ENCODE measurements around the gene DLL4.

DNA sequence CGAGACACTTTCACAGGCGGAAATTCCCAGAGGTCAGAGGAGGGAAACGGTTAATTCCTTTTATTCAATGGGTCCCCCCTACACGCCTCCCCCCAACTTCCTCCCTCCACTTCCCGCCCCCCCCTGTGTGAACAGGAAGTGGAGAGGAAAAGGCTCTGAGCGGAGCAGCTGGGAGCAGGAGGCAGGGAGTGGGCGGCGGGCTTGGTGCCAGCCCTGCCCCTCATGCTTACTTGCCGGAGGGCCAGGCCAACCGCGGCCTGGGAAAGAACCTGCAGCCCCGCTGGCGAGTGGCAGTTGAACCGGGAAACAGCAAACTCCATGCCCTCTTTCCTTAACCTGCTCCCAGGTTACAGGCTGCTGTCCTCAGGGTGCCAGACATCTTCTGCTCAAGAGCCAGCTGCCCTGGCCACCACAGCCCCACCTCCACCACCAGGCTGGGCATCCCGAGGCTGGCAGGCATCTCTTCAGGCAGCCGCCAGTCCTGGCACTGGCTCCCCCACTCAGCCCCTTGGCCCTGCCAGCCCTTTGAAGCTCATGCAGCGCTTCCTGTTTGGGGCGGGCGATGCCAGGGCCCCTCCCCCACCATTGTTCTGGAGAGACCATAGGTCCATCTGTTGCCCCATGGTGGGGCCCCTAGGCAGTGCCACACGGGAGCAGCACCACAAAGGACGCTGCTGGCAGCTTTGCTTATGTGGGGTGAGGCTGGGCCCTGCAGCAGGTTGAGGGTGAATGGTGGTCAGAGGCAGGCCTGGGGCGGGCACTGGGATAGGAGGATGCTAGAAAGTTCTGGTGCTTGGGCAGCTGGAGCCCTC, 21.9 kb upstream of the DLL4 start:
- TF ChIP-seq, protein P1, sequence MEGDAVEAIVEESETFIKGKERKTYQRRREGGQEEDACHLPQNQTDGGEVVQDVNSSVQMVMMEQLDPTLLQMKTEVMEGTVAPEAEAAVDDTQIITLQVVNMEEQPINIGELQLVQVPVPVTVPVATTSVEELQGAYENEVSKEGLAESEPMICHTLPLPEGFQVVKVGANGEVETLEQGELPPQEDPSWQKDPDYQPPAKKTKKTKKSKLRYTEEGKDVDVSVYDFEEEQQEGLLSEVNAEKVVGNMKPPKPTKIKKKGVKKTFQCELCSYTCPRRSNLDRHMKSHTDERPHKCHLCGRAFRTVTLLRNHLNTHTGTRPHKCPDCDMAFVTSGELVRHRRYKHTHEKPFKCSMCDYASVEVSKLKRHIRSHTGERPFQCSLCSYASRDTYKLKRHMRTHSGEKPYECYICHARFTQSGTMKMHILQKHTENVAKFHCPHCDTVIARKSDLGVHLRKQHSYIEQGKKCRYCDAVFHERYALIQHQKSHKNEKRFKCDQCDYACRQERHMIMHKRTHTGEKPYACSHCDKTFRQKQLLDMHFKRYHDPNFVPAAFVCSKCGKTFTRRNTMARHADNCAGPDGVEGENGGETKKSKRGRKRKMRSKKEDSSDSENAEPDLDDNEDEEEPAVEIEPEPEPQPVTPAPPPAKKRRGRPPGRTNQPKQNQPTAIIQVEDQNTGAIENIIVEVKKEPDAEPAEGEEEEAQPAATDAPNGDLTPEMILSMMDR (IDR thresholded peaks at IDR 0.05; ENCODE audit: poor library complexity, severe bottlenecking), result no peak
- TF ChIP-seq MXI1 (conservative IDR thresholded peaks at IDR 0.05; ENCODE audit: poor library complexity, severe bottlenecking) (no peak), POLR2AphosphoS5 (IDR thresholded peaks at IDR 0.05) (no peak), TAF1 (IDR thresholded peaks at IDR 0.05; ENCODE audit: low read depth) (no peak), RAD21 (conservative IDR thresholded peaks at IDR 0.05) (no peak), EZH2 (IDR thresholded peaks at IDR 0.05; ENCODE audit: borderline replicate concordance, insufficient read depth, low read length, poor library complexity, severe bottlenecking) (no peak), EP300 (conservative IDR thresholded peaks at IDR 0.05; ENCODE audit: poor library complexity, severe bottlenecking) (no peak)

Data from neural cell (in vitro differentiated cells).